HG02943 (cell line): ENCODE results near the gene PTPRK.

Experiments used
- ATAC-seq: cut with Tn5 transposase; IDR thresholded peaks from one replicate; pipeline ENCODE4 v1.9.1; 2021; ENCODE audit warnings: mild to moderate bottlenecking, low read depth, moderate library complexity; ENCODE audit not compliant: unreplicated experiment

PTPRK gene

GRCh38 chr6:128400875-128401274 is 119.5 kb downstream of the PTPRK start:
- ATAC-seq: no peak

GRCh38 chr6:128397996-128398395 is 122.4 kb downstream of the PTPRK start:
- no peak for ATAC-seq

- no peak for ATAC-seq
These were observed 124.8 kb downstream of the PTPRK start for GRCh38 chr6:128395596-128395995.

- no peak for ATAC-seq
These were observed 125.2 kb downstream of the PTPRK start for GRCh38 chr6:128395188-128395587.

- ATAC-seq: no peak
These were observed 126.2 kb downstream of the PTPRK start for GRCh38 chr6:128394167-128394566.

- no peak for ATAC-seq
These were observed 130.4 kb downstream of the PTPRK start for GRCh38 chr6:128389820-128390534.

- ATAC-seq: no peak
These were observed 132.0 kb downstream of the PTPRK start for GRCh38 chr6:128388380-128388779.

- no peak for ATAC-seq
These were observed 139.5 kb downstream of the PTPRK start for GRCh38 chr6:128380891-128381290.

- no peak for ATAC-seq
These were observed 140.8 kb downstream of the PTPRK start for GRCh38 chr6:128379577-128379976.

GRCh38 chr6:128376952-128377503 is 143.4 kb downstream of the PTPRK start:
- no peak for ATAC-seq

GRCh38 chr6:128371136-128371535 is 149.3 kb downstream of the PTPRK start:
- no peak for ATAC-seq

GRCh38 chr6:128370072-128370471 is 150.3 kb downstream of the PTPRK start:
- ATAC-seq: no peak

GRCh38 chr6:128368213-128368944 is 152.0 kb downstream of the PTPRK start:
- no peak for ATAC-seq

GRCh38 chr6:128367437-128367836 is 153.0 kb downstream of the PTPRK start:
- ATAC-seq: no peak

GRCh38 chr6:128365520-128366160 is 154.8 kb downstream of the PTPRK start:
- ATAC-seq: no peak

- no peak for ATAC-seq
These were observed 155.5 kb downstream of the PTPRK start for GRCh38 chr6:128364766-128365519.

- ATAC-seq: no peak
These were observed 157.2 kb downstream of the PTPRK start for GRCh38 chr6:128363020-128363813.

GRCh38 chr6:128361378-128361777 is 159.0 kb downstream of the PTPRK start:
- no peak for ATAC-seq

- no peak for ATAC-seq
These were observed 162.1 kb downstream of the PTPRK start for GRCh38 chr6:128358244-128358776.
